ENCODE measurements around the gene CD47. TPM values are rescaled to one million over a fixed set of nuclear protein-coding genes. Genes with fewer than 3 reads are reported as not detected.

CD47 gene
- polyA plus RNA-seq, 1 of the 3 experiments (the other 2 are of a cell fraction), result 19.6 TPM

DNA sequence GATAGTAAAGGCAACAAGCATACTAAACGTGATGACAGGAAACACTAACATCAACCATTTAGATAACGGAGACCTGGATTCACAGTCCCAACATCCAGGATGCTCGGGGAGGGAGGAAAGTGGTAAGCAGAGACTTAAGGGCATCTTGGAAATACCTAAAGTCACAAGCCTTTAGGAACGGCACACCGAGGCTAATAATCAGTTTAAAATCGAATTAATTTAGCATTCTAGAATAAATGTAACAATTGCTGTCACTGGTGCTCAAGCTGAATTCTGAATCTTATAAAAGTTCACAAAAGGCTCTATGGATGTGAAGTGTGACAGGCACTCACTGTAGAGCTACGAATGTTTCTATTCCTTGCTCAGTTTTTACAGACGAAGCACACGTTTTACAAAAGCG, 1.3 kb downstream of the CD47 start:
- H3K27ac ChIP-seq (ENCODE audit: low read depth in 2 of 2, low read length in 1 of 2), result no peak overlapping the region; a peak in 1 of 4 replicates
- DNase-seq, result no peak
- peak overlapping the region; percentile 89 for H3K4me2 ChIP-seq
- no peaks in the 10 kb centered on the region for H4K20me1 ChIP-seq (ENCODE audit: insufficient read depth)
- H2AFZ ChIP-seq (ENCODE audit: low read depth), result peak overlapping the region; percentile 88; the same call in 1 of the 2 replicates
- peaks cover 49% of the 10 kb centered on the region for H3K79me2 ChIP-seq (ENCODE audit: insufficient read depth)
- H3K27me3 ChIP-seq (ENCODE audit: insufficient read depth), result no peaks in the 10 kb centered on the region
- CTCF ChIA-PET, result interaction anchor here (0.8 to 1.6 kb wide), 7 partner anchors 9 to 352 kb away, joined by 3 to 8 read pairs (median 3); no protein-coding TSS in a partner anchor
- peaks cover 0 to 3% of the 10 kb centered on the region in 2 experiments for H3K36me3 ChIP-seq (replicated peaks in 1 of 2; ENCODE audit: control insufficient read depth in 1 of 2, insufficient read depth in 2 of 2, low read length in 1 of 2)
- peak overlapping the region; percentile 78; the same call in 1 of the 2 replicates for H3K9ac ChIP-seq
- no peaks in the 10 kb centered on the region for H3F3A ChIP-seq (replicated peaks; ENCODE audit: insufficient read depth)
- 10% methylated on average over 10 of the region's 10 CpGs for WGBS (ENCODE audit: low lambda C conversion rate)
- H3K9me3 ChIP-seq, result no peaks in the 10 kb centered on the region
- TF ChIP-seq GATA2 (CRISPR knock-in tag; IDR thresholded peaks at IDR 0.05) (no peak), GABPA (IDR thresholded peaks at IDR 0.05; ENCODE audit: low read depth) (no peak)
- TF ChIP-seq, protein P1, sequence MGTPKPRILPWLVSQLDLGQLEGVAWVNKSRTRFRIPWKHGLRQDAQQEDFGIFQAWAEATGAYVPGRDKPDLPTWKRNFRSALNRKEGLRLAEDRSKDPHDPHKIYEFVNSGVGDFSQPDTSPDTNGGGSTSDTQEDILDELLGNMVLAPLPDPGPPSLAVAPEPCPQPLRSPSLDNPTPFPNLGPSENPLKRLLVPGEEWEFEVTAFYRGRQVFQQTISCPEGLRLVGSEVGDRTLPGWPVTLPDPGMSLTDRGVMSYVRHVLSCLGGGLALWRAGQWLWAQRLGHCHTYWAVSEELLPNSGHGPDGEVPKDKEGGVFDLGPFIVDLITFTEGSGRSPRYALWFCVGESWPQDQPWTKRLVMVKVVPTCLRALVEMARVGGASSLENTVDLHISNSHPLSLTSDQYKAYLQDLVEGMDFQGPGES (IDR thresholded peaks at IDR 0.05; ENCODE audit: low read depth, low read length), result no peak
- H3K9me2 ChIP-seq, result no peaks in the 10 kb centered on the region
- H3K4me1 ChIP-seq (ENCODE audit: control insufficient read depth in 1 of 2, insufficient read depth in 2 of 2, low read depth in 1 of 2, low read length in 1 of 2), result peaks cover 0 to 18% of the 10 kb centered on the region in 2 experiments; a peak in 2 of 4 replicates
- H3K4me3 ChIP-seq (ENCODE audit: low read depth in 2 of 2, low read length in 1 of 2), result peak overlapping the region; percentile 75 to 91
- POLR2A ChIA-PET, result no interaction called here

GRCh38 chr3:108088697-108089096, 2.1 kb downstream of the CD47 start:
- Histone ChIP-seq H3K79me2 (ENCODE audit: insufficient read depth) (peaks cover 54% of the 10 kb centered on the region), H4K20me1 (ENCODE audit: insufficient read depth) (no peaks in the 10 kb centered on the region), H3K4me1 (ENCODE audit: control insufficient read depth in 1 of 2, insufficient read depth in 2 of 2, low read depth in 1 of 2, low read length in 1 of 2) (peaks cover 0 to 18% of the 10 kb centered on the region in 2 experiments; a peak in 2 of 4 replicates), H3K9me3 (no peaks in the 10 kb centered on the region), H3K27me3 (ENCODE audit: insufficient read depth) (no peaks in the 10 kb centered on the region), H3F3A (replicated peaks; ENCODE audit: insufficient read depth) (no peaks in the 10 kb centered on the region), H3K36me3 (replicated peaks in 1 of 2; ENCODE audit: control insufficient read depth in 1 of 2, insufficient read depth in 2 of 2, low read length in 1 of 2) (peaks cover 0 to 3% of the 10 kb centered on the region in 2 experiments), H3K9me2 (no peaks in the 10 kb centered on the region), H2AFZ (ENCODE audit: low read depth) (peak overlapping the region; percentile 48; the same call in 1 of the 2 replicates), H3K4me3 (ENCODE audit: low read depth in 2 of 2, low read length in 1 of 2) (peak overlapping the region; percentile 75 to 91; a peak in 3 of 4 replicates), H3K9ac (no peak overlapping the region; the same call in 1 of the 2 replicates), H3K27ac (ENCODE audit: low read depth in 2 of 2, low read length in 1 of 2) (no peak overlapping the region; a peak in 1 of 4 replicates), H3K4me2 (peak overlapping the region; percentile 89)
- TF ChIP-seq GATA2 (CRISPR knock-in tag; IDR thresholded peaks at IDR 0.05) (no peak), PBX3 (IDR thresholded peaks at IDR 0.05) (peak; percentile 34; the same call in 1 of the 2 replicates)
- DNase-seq, result no peak
- CTCF ChIA-PET, result interaction anchor here (1.6 kb wide), 1 partner anchor 161 kb away, joined by 3 read pairs; no protein-coding TSS in a partner anchor
- POLR2A ChIA-PET, result no interaction called here
- WGBS (ENCODE audit: low lambda C conversion rate), result 53% methylated on average over 2 of the region's 2 CpGs

- H3K4me3 ChIP-seq (ENCODE audit: low read depth in 2 of 2, low read length in 1 of 2), result no peak overlapping the region; a peak in 1 of 4 replicates
- H2AFZ ChIP-seq (ENCODE audit: low read depth), result no peak overlapping the region; the same call in 1 of the 2 replicates
- no peaks in the 10 kb centered on the region for H3K9me3 ChIP-seq
- CTCF ChIA-PET, result no interaction called here
- peaks cover 0 to 18% of the 10 kb centered on the region in 2 experiments; a peak in 2 of 4 replicates for H3K4me1 ChIP-seq (ENCODE audit: control insufficient read depth in 1 of 2, insufficient read depth in 2 of 2, low read depth in 1 of 2, low read length in 1 of 2)
- H3K79me2 ChIP-seq (ENCODE audit: insufficient read depth), result peaks cover 54% of the 10 kb centered on the region
- no peak overlapping the region for H3K9ac ChIP-seq
- H3K27ac ChIP-seq (ENCODE audit: low read depth in 2 of 2, low read length in 1 of 2), result no peak overlapping the region
- WGBS (ENCODE audit: low lambda C conversion rate), result 94% methylated on average over 4 of the region's 4 CpGs
- peak overlapping the region; percentile 89; the same call in 1 of the 2 replicates for H3K4me2 ChIP-seq
- no peaks in the 10 kb centered on the region for H3K9me2 ChIP-seq
- no peaks in the 10 kb centered on the region for H4K20me1 ChIP-seq (ENCODE audit: insufficient read depth)
- H3K27me3 ChIP-seq (ENCODE audit: insufficient read depth), result no peaks in the 10 kb centered on the region
- H3K36me3 ChIP-seq (replicated peaks in 1 of 2; ENCODE audit: control insufficient read depth in 1 of 2, insufficient read depth in 2 of 2, low read length in 1 of 2), result peaks cover 0 to 3% of the 10 kb centered on the region in 2 experiments
- DNase-seq, result no peak
- no peaks in the 10 kb centered on the region for H3F3A ChIP-seq (replicated peaks; ENCODE audit: insufficient read depth)
- POLR2A ChIA-PET, result no interaction called here
- TF ChIP-seq, protein P1 (IDR thresholded peaks at IDR 0.05; ENCODE audit: low read depth, low read length), result no peak
- TF ChIP-seq EP300 (IDR thresholded peaks at IDR 0.05; ENCODE audit: borderline replicate concordance in 1 of 2, low read depth in 1 of 2, low read length in 1 of 2) (no peak), FOXJ3 (CRISPR knock-in tag; IDR thresholded peaks at IDR 0.05) (no peak), CHD2 (IDR thresholded peaks at IDR 0.05; ENCODE audit: low read length, partially characterized antibody) (no peak), RCOR1 (IDR thresholded peaks at IDR 0.05; ENCODE audit: low read length) (no peak), CTCF (IDR thresholded peaks at IDR 0.05) (no peak), GATA2 (CRISPR knock-in tag; IDR thresholded peaks at IDR 0.05) (no peak), SIN3A (IDR thresholded peaks at IDR 0.05; ENCODE audit: borderline replicate concordance, low read depth, low read length) (no peak), TAF1 (IDR thresholded peaks at IDR 0.05; ENCODE audit: borderline replicate concordance, low read depth, low read length) (no peak)
- TF ChIP-seq, protein P2, sequence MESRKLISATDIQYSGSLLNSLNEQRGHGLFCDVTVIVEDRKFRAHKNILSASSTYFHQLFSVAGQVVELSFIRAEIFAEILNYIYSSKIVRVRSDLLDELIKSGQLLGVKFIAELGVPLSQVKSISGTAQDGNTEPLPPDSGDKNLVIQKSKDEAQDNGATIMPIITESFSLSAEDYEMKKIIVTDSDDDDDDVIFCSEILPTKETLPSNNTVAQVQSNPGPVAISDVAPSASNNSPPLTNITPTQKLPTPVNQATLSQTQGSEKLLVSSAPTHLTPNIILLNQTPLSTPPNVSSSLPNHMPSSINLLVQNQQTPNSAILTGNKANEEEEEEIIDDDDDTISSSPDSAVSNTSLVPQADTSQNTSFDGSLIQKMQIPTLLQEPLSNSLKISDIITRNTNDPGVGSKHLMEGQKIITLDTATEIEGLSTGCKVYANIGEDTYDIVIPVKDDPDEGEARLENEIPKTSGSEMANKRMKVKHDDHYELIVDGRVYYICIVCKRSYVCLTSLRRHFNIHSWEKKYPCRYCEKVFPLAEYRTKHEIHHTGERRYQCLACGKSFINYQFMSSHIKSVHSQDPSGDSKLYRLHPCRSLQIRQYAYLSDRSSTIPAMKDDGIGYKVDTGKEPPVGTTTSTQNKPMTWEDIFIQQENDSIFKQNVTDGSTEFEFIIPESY (IDR thresholded peaks at IDR 0.05; ENCODE audit: borderline replicate concordance, low read depth), result no peak
These were observed 2.7 kb downstream of the CD47 start for GRCh38 chr3:108088146-108088545.

Data from SK-N-SH (cell line).